ENCODE measurements around the gene TFF2. TPM values are rescaled to one million over a fixed set of nuclear protein-coding genes. Genes with fewer than 3 reads are reported as not detected.

Gene TFF2
- total RNA-seq, 3 donors from 2014 or later (not counting 1 experiment from before 2014, with no cell fraction given) = not detected

- peaks cover 15% of the 10 kb centered on the region for H3K36me3 Mint-ChIP-seq
- H3K36me3 ChIP-seq (ENCODE audit: control insufficient read depth, insufficient read depth, low read length) = no peaks in the 10 kb centered on the region
- 80% methylated on average over 5 of the region's 5 CpGs for WGBS (ENCODE audit: insufficient coverage)
- no peak overlapping the region for H3K27ac ChIP-seq (ENCODE audit: low read length)
- peaks cover under 1% of the 10 kb centered on the region for H3K4me1 ChIP-seq (ENCODE audit: control insufficient read depth, insufficient read depth, low read length)
- peaks cover 6% of the 10 kb centered on the region for H3K27me3 ChIP-seq (ENCODE audit: control insufficient read depth, insufficient read depth, low read length)
- no peak overlapping the region for H3K27ac Mint-ChIP-seq
- H3K4me3 ChIP-seq (ENCODE audit: low read length) = no peak overlapping the region
- peaks cover 3 to 4% of the 10 kb centered on the region in 2 donors for H3K4me1 Mint-ChIP-seq
- peaks cover 0 to 7% of the 10 kb centered on the region in 2 donors for H3K9me3 Mint-ChIP-seq
- peaks cover 32 to 67% of the 10 kb centered on the region in 2 donors for H3K27me3 Mint-ChIP-seq (ENCODE audit: low read depth in 2 of 2)
- ATAC-seq = no peak
- intact Hi-C loops (cut with micrococcal nuclease) = loop anchor here (10.0 kb wide), 1 partner anchor 192 kb away; no protein-coding TSS in a partner anchor
- no peaks in the 10 kb centered on the region for H3K9me3 ChIP-seq (ENCODE audit: control insufficient read depth, insufficient read depth, low read length)
- no peak overlapping the region for H3K4me3 Mint-ChIP-seq
- no peak for DNase-seq
- TF ChIP-seq, protein P1, sequence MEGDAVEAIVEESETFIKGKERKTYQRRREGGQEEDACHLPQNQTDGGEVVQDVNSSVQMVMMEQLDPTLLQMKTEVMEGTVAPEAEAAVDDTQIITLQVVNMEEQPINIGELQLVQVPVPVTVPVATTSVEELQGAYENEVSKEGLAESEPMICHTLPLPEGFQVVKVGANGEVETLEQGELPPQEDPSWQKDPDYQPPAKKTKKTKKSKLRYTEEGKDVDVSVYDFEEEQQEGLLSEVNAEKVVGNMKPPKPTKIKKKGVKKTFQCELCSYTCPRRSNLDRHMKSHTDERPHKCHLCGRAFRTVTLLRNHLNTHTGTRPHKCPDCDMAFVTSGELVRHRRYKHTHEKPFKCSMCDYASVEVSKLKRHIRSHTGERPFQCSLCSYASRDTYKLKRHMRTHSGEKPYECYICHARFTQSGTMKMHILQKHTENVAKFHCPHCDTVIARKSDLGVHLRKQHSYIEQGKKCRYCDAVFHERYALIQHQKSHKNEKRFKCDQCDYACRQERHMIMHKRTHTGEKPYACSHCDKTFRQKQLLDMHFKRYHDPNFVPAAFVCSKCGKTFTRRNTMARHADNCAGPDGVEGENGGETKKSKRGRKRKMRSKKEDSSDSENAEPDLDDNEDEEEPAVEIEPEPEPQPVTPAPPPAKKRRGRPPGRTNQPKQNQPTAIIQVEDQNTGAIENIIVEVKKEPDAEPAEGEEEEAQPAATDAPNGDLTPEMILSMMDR (IDR thresholded peaks at IDR 0.05) = no peak
Observed at GRCh38 chr21:42332557-42333317, 18.1 kb downstream of the TFF2 start.

DNA sequence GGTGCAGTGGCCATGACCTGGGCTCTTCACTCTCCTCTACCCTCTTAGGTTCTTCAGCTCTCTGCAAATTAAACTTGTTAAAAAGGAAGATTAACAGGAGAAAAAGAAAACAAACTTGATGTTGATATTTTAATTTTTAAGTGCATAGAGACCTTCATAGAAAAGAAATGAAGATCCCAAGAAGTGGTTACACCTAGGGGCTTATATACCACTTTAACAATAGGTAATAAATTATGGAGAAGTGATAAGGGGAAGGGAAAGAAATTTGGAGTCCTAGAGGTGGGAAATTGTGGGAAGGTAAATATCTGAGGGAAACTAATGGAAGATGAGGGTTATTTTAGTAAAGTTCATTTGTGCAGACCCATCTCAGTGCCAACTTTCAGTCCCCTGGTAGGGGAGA, 19.1 kb downstream of the TFF2 start:
- Mint-ChIP-seq H3K4me3 (no peak overlapping the region), H3K27me3 (ENCODE audit: low read depth in 2 of 2) (peaks cover 25 to 60% of the 10 kb centered on the region in 2 donors), H3K9me3 (peaks cover 0 to 7% of the 10 kb centered on the region in 2 donors), H3K27ac (no peak overlapping the region), H3K36me3 (peaks cover 15% of the 10 kb centered on the region), H3K4me1 (no peaks in the 10 kb centered on the region)
- no peak for DNase-seq
- Histone ChIP-seq H3K27me3 (ENCODE audit: control insufficient read depth, insufficient read depth, low read length) (no peaks in the 10 kb centered on the region), H3K36me3 (ENCODE audit: control insufficient read depth, insufficient read depth, low read length) (no peaks in the 10 kb centered on the region), H3K9me3 (ENCODE audit: control insufficient read depth, insufficient read depth, low read length) (no peaks in the 10 kb centered on the region), H3K27ac (ENCODE audit: low read length) (no peak overlapping the region), H3K4me1 (ENCODE audit: control insufficient read depth, insufficient read depth, low read length) (no peaks in the 10 kb centered on the region), H3K4me3 (ENCODE audit: low read length) (no peak overlapping the region)
- no peak for ATAC-seq
- TF ChIP-seq, protein P1 (IDR thresholded peaks at IDR 0.05) = no peak
- intact Hi-C loops (cut with micrococcal nuclease) = loop anchor here (10.0 kb wide), 1 partner anchor 193 kb away; no protein-coding TSS in a partner anchor

DNA sequence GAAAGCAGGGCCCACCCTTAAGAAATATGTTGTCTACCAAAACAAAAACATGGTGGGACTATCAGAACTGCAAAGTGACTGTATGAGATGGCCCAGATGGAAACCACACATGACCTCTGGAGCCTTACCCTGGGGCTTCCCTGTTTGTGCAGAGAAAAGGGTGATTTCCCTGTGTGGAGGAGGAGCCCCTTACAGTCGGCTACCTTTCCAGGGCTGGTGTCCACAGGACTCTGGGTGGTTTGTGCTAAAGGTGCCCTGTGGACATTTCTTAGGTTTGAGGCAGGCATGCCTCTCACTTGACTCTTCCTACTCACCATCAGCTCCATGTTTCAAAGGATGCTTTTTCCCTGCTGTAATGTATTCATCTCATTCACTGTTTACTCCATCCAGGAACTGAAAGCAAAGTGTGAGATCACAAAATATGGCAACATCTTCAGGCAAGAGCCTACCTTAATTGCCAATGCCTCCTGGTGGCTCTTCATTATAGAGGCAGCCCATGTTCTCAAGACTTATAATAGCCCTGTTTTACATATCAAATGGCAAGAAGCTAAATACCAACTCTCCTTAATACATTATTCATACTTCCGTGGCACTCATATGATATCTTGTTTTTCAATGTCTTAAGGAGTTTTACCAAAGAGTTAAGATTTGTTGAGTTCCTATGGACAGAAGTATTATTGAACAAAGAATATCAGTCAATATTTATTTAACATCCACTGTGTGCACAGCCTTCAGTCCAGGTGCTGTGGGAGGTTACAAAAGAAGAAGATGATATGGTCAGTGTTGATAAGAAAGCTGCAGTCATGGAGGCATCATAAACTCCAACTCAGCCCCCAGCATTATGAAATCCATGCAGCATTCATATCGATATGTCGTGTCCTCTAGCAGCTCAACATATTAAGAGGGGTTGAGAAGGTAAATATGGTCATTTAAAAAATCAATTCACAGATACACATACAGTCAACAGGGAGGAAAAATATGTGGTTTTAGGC, 20.1 kb downstream of the TFF2 start:
- intact Hi-C loops (cut with micrococcal nuclease) = loop anchor here (10.0 kb wide), 1 partner anchor 194 kb away; no protein-coding TSS in a partner anchor

More for the DNA sequence above, 20.1 kb downstream of the TFF2 start:
- H3K27ac ChIP-seq (ENCODE audit: low read length) = no peak overlapping the region
- Mint-ChIP-seq H3K27ac (no peak overlapping the region), H3K27me3 (ENCODE audit: low read depth in 2 of 2) (peaks cover 26 to 56% of the 10 kb centered on the region in 2 donors), H3K36me3 (peaks cover 15% of the 10 kb centered on the region), H3K4me1 (no peaks in the 10 kb centered on the region), H3K9me3 (peaks cover 0 to 7% of the 10 kb centered on the region in 2 donors), H3K4me3 (no peak overlapping the region)
- H3K4me1 ChIP-seq (ENCODE audit: control insufficient read depth, insufficient read depth, low read length) = no peaks in the 10 kb centered on the region
- no peak overlapping the region for H3K4me3 ChIP-seq (ENCODE audit: low read length)
- no peaks in the 10 kb centered on the region for H3K36me3 ChIP-seq (ENCODE audit: control insufficient read depth, insufficient read depth, low read length)
- no peak for DNase-seq
- no peaks in the 10 kb centered on the region for H3K27me3 ChIP-seq (ENCODE audit: control insufficient read depth, insufficient read depth, low read length)
- WGBS (ENCODE audit: insufficient coverage) = no CpG with 5 or more reads among the region's 4 CpGs
- no peaks in the 10 kb centered on the region for H3K9me3 ChIP-seq (ENCODE audit: control insufficient read depth, insufficient read depth, low read length)
- no peak for ATAC-seq
- TF ChIP-seq, protein P1 (IDR thresholded peaks at IDR 0.05) = no peak

Data from natural killer cell (primary cell).